HG03139 (cell line): ENCODE measurements around the gene ADGB.
"Not testable (repeated sequence)": the region's sequence is repeated elsewhere in the genome, so short reads cannot be mapped to it uniquely, and the experiment has no call there.

ENCODE experiments used
- ATAC-seq: cut with Tn5 transposase; IDR thresholded peaks from one replicate; pipeline ENCODE4 v1.9.1; 2021; ENCODE audit not compliant: unreplicated experiment

ADGB gene

DNA sequence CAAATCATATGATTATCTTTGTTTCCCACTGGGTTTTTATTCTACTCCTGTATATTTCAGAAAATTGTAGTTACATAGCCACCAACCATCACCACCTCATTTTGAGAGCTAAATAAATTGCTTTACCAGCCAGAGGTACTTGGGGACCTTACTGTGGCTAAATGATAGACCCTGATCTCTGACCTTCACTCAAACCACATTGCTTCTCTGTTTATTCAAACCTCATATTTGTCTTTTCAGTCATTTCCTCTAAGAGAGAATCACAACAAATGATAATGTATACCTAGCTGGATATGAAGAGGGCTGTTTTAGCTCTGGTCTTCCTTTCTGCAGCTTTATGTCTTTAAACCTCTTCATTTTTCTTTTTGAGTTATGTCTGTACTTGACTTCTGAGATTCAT, 142.8 kb downstream of the ADGB start:
- ATAC-seq, result no peak

GRCh38 chr6:146753306-146753705, 154.5 kb downstream of the ADGB start:
- ATAC-seq, result no peak

- ATAC-seq, result no peak
These were observed 168.9 kb downstream of the ADGB start for GRCh38 chr6:146767632-146768031.

DNA sequence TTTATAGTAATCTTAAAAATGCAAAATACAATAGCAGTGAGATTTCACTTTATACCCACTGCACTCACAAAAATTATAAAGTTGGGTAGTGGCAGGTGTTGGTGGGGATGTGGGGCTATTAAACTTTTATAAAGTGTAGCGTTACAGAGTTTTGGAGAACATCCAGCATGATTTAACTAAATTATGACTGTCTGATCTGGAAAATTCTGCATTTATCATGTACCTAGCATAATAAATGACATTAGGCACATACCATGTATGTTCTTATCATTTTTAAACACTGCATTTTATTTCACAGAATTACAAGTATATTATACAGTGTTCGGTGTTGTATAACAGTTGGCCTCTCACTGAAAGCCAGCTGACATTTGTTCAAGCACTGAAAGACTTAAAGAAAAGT, 169.9 kb downstream of the ADGB start:
- ATAC-seq, result no peak

DNA sequence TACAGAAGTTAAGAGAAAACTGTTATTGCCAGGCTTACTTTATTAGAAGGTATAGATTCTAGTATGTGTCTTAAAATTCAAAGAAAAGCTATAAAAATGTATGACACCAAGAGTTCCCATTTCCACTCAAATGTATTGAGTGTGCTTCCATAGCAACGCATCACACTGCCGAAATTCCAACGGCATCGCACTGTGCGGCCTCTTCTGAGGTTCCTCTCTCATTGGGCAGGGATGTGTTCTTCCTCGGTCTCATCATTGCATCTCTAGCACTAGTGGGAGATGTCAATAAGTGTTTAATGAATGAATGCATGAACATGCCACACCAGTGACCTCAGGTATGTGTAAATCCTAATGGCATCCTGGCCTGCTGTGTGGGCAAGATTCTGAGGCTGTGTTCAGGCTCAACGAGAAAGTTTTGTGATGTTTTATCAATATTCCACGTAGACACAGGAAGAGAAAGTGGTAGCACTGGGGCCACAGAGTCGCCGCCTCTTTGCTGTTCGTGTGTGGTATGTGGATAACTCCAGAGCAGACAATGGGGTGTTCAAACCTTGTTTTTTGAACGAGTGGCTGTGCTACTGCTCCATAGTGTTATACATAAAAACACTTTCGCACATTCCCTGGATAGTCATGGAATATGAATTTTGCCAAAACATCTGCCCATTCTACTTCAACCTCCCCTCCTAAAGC, 171.6 kb downstream of the ADGB start:
- ATAC-seq, result no peak

DNA sequence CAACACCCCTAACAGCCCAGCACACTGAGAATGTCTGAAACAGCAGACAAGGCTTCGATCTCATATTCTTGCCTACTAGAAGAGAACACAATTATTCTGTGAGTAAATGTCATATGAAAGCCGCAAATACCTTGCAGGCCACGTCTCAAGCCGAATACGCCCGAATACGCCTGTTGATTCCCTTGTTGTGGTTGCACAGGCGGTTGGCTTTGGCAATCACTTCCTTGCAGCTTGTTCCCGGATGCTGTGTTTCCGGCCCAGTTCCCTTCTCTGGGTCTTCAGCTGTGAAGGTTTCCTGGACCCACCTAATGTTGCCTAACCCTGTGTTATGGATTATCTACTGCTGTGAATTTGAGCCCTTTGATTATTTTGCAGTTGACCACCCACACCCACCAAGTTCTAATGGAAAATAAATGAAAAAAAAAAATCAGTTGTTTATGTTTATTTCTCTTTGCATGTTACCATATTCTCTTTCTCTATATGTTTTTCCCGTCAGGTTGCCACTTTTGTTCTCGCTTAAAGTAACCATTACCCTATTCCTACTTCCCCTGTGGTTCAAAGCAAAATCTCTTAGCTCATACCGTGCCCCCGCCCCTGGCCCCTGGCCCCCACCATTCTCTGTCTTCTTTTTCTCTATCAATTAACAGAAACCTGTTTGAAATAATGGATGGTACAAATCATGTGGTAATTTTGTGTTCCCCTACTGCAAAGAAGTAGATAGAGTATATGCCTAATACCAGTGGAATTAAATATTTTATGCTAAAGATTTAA, 172.4 kb downstream of the ADGB start:
- ATAC-seq, result peak; percentile 55

GRCh38 chr6:146775220-146775619, 176.4 kb downstream of the ADGB start:
- ATAC-seq, result no peak

- ATAC-seq, result no peak
These were observed 183.1 kb downstream of the ADGB start for GRCh38 chr6:146781836-146782235.

GRCh38 chr6:146785001-146785585, 186.3 kb downstream of the ADGB start:
- ATAC-seq, result peak; percentile 84

DNA sequence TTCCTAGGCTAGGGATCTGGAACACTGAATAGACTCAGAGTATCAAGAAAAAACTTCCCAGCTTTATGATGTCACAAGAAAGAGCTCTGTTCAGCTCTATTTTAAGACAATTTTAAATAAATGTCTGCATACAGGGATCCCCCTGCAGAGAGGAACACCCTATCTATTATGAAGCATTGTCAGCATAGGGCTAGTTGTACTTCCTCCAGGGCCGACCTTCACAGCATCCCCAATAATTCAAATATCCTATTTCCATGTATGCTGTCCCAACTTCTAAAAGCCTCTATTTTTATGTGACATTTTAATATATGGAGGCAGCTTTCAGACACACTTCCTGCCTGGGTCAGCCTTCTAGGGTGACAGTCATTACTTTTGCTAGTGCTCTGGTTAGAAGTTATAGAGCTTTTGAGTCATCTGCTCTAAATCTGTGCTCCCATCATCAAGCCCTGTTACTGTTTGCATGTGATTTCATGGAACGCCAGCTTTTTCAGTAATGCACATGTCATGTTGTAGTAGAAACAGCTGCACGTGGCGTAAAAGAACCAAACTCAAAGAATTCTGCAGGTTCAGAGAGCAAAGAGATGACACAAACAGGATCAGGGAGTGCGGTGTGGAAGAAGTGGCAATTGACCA, 189.2 kb downstream of the ADGB start:
- no peak for ATAC-seq

DNA sequence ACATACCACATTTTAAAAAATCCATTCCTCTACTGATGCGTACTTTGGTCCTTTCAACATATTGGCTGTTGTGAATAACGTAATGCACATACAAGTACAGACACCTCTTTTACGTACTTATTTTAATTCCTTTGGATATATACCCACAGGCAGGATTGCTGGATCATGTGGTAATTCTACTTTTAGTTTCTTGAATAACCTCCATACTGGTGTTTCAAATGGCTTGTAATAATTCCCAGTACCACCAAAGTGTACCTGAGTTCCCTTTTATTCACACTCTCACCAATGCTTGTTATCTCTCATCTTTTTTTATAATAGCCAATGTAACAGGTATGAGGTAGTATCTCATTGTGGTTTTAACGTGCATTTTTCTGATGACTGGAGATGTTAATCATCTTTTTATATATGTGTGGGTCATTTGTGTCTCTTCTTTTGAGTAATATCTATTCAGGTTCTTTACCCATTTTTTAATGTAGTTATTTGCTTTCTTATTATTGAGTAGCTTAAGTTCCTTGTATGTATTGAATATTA, 191.9 kb downstream of the ADGB start:
- ATAC-seq, result no peak

GRCh38 chr6:146791930-146792329, 193.2 kb downstream of the ADGB start:
- ATAC-seq, result no peak

DNA sequence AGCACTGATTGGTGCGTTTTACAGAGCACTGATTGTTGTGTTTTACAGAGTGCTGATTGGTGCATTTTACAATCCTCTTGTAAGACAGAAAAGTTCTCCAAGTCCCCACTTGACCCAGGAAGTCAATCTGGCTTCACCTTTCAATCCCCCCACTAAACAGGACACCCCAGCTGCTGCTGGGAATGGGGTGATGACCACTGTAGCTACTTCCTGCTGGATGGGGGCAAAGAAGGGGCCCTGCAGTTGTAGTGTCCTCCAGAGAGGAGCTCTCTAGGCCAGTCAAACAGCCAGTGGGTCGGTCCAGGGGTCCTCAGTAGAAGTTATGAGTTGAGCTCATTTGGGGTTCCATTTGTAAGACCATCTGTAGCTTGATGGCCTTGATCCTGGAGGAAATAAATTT, 194.4 kb downstream of the ADGB start:
- ATAC-seq, result not testable (repeated sequence)

DNA sequence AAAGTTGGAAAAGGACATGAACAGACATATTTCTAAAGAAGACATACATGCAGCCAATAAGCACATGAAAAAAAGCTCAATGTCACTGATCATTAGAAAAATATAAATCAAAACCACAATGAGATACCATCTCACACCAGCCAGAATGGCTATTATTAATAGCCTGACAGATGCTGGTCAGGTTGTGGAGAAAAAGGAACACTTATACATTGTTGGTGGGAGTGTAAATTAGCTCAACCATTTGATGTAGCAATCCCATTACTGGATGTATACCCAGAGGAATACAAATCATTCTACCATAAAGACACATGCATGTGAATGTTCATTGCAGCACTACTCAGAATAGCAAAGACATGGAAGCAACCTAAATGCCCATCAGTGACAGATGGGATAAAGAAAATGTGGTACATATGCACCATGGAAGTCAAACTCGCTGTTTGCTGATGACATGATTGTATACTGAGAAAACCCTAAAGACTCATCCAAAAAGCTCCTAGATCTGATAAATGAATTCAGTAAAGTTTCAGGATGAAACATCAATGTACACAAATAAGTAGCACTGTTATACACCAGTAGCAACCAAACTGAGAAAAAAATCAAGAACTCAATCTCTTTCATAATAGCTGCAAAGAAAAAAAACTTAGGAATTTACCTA, 196.8 kb downstream of the ADGB start:
- no peak for ATAC-seq

- ATAC-seq, result not testable (repeated sequence)
These were observed 204.4 kb downstream of the ADGB start for GRCh38 chr6:146803167-146803566.

- no peak for ATAC-seq
These were observed 204.8 kb downstream of the ADGB start for GRCh38 chr6:146803601-146804000.

GRCh38 chr6:146805546-146806325, 207.0 kb downstream of the ADGB start:
- ATAC-seq, result no peak

DNA sequence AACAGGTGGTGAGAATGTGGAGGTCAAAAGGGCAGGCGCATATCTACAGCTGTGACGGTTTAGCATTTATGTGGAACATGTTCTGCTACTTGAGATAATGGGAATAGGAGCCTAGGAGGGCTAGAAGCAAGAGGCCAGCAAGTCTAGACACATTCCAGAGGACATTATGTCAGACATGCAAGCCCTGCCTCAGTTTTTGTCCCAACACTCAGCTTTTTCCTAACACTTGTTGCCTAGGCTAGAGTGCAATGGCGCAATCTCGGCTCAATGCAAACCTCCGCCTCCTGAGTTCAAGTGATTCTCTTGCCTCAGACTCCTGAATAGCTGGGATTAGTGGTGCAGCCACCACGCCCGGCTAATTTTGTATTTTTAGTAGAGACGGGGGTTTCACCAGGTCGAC, 210.2 kb downstream of the ADGB start:
- ATAC-seq, result not testable (repeated sequence)

DNA sequence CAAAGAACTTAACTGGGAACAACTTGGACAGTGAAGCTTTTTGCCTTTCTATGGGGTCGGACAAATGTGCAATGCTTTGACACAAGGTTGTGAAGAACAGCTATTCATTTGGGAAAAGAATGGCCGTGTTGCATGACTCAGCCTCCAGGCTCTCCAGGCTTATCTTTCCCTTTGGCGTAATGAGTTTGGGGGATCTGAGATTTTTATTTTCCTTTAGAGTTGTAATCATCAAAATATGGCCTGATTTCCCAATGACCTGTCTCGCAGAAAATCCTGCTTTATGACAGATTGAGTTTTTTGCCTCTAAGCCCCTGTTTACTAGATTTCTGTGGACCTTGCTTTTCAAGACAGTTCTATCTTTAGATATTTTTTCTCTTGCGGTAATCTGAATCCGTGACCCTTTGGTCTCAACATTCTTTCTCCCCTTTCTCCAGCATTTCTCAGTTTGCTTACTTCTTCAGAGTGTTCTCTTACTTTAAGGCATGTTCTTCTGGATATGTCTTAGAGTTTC, 214.1 kb downstream of the ADGB start:
- ATAC-seq, result not testable (repeated sequence)

- no peak for ATAC-seq
These were observed 214.8 kb downstream of the ADGB start for GRCh38 chr6:146813554-146813953.
